Activated T-cell treated with anti-CD3 and anti-CD28 coated beads, Interleukin-2, amount 50 U/mL, for 4 hours (primary cell): ENCODE results near the gene TMEM273. TPM values are rescaled to one million over a fixed set of nuclear protein-coding genes. Genes with fewer than 3 reads are reported as not detected.

Experiments used
- ATAC-seq, 2 donors: fragments of 200-7000 bp; cut with Tn5 transposase; one replicate each; pipeline ENCODE4 v1.10.0; 2021
- DNase-seq: peaks from one replicate; pipeline ENCODE4 v3.0.0-alpha.2; 2020
- H3K27me3 Mint-ChIP-seq: one replicate; pipeline ENCODE4 v1.8.0; 2021; ENCODE audit warnings: low read depth, mixed read lengths
- H3K36me3 Mint-ChIP-seq: one replicate; pipeline ENCODE4 v1.8.0; 2022; ENCODE audit warnings: mixed read lengths; ENCODE audit not compliant: insufficient read depth
- H3K4me1 Mint-ChIP-seq: one replicate; pipeline ENCODE4 v1.8.0; 2021; ENCODE audit warnings: low read depth, mixed read lengths
- H3K4me3 Mint-ChIP-seq: one replicate; pipeline ENCODE4 v1.8.0; 2021; ENCODE audit warnings: mild to moderate bottlenecking, moderate library complexity, mixed read lengths
- H3K9me3 Mint-ChIP-seq: one replicate; pipeline ENCODE4 v1.8.0; 2021; ENCODE audit warnings: mixed read lengths
- total RNA-seq, 3 donors: library from RNA; stranded (reverse); gene quantifications; one replicate each; pipeline ENCODE4 v1.2.1, GENCODE V29; 2021

Gene TMEM273
- total RNA-seq, 3 donors from 2014 or later, result 35.3 to 96.4 (median 45.6) TPM

DNA sequence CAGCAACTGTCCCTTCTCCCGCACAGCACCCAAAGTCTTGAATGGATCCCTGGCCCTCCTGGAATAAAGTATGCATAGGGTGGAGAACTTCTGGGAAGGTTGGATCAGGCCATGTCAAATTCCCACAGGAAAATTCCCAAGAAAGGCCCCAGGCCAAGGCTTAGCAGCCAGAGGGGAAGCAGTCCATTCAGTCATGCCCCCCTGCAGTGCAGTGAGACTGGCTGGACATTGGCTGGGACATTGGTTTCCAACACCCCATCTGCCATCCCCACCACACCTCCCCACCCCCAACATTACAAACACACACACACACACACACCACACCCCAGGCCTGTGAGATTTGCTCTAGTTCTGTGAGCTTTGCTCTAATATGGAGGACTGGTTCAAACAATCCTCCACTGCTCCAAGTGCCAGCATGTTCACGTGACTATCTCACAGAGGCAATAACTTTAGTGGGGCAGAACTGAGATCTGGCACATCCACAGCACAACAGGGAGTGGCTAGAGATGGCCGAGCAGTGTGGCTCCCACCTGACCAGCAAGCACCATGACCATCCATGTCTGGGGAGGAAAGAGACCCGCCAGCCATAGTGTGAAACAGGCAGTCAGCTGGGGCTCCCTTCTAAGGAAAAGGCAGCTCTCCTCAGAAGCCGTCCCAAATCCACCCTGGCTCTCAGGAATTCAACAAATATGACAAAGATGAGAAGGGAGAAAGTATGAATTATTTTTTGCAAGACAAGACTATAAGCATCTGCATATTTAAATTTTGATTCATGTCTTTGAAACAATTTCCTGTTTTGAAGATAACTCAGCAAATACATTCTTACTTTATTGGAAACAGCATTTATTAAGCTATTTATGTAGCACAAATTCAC is 47.6 kb downstream of the TMEM273 start:
- H3K9me3 Mint-ChIP-seq, result peaks cover 2% of the 10 kb centered on the region
- H3K4me1 Mint-ChIP-seq, result peaks cover 4% of the 10 kb centered on the region
- peaks cover 5% of the 10 kb centered on the region for H3K27me3 Mint-ChIP-seq
- ATAC-seq (no peak), DNase-seq (no peak)
- no peak overlapping the region for H3K4me3 Mint-ChIP-seq
- H3K36me3 Mint-ChIP-seq, result no peaks in the 10 kb centered on the region

GRCh38 chr10:49139846-49140195 is 48.4 kb downstream of the TMEM273 start:
- ATAC-seq, result peak in 1 of 2 donors; percentile 43
- H3K4me1 Mint-ChIP-seq, result peaks cover 7% of the 10 kb centered on the region
- no peak overlapping the region for H3K4me3 Mint-ChIP-seq
- DNase-seq, result no peak
- peaks cover 2% of the 10 kb centered on the region for H3K9me3 Mint-ChIP-seq
- H3K27me3 Mint-ChIP-seq, result peaks cover 5% of the 10 kb centered on the region
- no peaks in the 10 kb centered on the region for H3K36me3 Mint-ChIP-seq

GRCh38 chr10:49139028-49139845 is 49.0 kb downstream of the TMEM273 start:
- Mint-ChIP-seq H3K4me3 (no peak overlapping the region), H3K27me3 (peaks cover 5% of the 10 kb centered on the region), H3K9me3 (peaks cover 2% of the 10 kb centered on the region), H3K4me1 (peaks cover 9% of the 10 kb centered on the region), H3K36me3 (no peaks in the 10 kb centered on the region)
- ATAC-seq, result no peak
- no peak for DNase-seq

- ATAC-seq, result no peak
- H3K36me3 Mint-ChIP-seq, result no peaks in the 10 kb centered on the region
- peaks cover 2% of the 10 kb centered on the region for H3K9me3 Mint-ChIP-seq
- H3K4me1 Mint-ChIP-seq, result peaks cover 9% of the 10 kb centered on the region
- peaks cover 5% of the 10 kb centered on the region for H3K27me3 Mint-ChIP-seq
- DNase-seq, result no peak
- H3K4me3 Mint-ChIP-seq, result no peak overlapping the region
Measured at GRCh38 chr10:49138361-49138891, 49.8 kb downstream of the TMEM273 start.

DNA sequence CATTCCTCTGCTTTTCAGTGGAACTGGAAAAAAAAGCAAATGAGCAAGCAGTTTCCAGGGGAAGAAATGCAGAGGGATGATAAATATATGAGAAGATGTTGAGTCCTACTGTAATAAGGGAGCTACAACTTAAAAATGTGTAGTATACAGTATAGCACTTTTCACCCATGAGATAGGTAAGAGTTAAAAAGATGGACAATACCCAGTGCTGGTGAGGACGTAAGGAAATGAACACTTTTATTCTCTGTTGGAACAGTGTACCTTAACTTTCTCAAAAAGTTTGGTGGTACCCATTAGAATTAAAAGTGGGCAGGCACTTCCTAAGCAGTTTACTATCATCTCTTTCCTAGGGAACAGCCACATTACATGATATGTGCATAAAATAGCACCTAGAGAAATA is 51.7 kb downstream of the TMEM273 start:
- no peak overlapping the region for H3K4me3 Mint-ChIP-seq
- peaks cover 9% of the 10 kb centered on the region for H3K4me1 Mint-ChIP-seq
- peaks cover 2% of the 10 kb centered on the region for H3K9me3 Mint-ChIP-seq
- H3K27me3 Mint-ChIP-seq, result peaks cover 9% of the 10 kb centered on the region
- ATAC-seq (no peak), DNase-seq (no peak)
- no peaks in the 10 kb centered on the region for H3K36me3 Mint-ChIP-seq

- peaks cover 6% of the 10 kb centered on the region for H3K27me3 Mint-ChIP-seq
- peaks cover 2% of the 10 kb centered on the region for H3K9me3 Mint-ChIP-seq
- H3K36me3 Mint-ChIP-seq, result no peaks in the 10 kb centered on the region
- H3K4me1 Mint-ChIP-seq, result peaks cover 9% of the 10 kb centered on the region
- DNase-seq (no peak), ATAC-seq (no peak)
- H3K4me3 Mint-ChIP-seq, result no peak overlapping the region
Measured at GRCh38 chr10:49135575-49136313, 52.4 kb downstream of the TMEM273 start.

GRCh38 chr10:49134327-49134726 is 53.9 kb downstream of the TMEM273 start:
- H3K9me3 Mint-ChIP-seq, result peaks cover 2% of the 10 kb centered on the region
- no peak for DNase-seq
- H3K27me3 Mint-ChIP-seq, result peaks cover 10% of the 10 kb centered on the region
- H3K36me3 Mint-ChIP-seq, result peaks cover under 1% of the 10 kb centered on the region
- ATAC-seq, result no peak
- no peak overlapping the region for H3K4me3 Mint-ChIP-seq
- H3K4me1 Mint-ChIP-seq, result peaks cover 9% of the 10 kb centered on the region

DNA sequence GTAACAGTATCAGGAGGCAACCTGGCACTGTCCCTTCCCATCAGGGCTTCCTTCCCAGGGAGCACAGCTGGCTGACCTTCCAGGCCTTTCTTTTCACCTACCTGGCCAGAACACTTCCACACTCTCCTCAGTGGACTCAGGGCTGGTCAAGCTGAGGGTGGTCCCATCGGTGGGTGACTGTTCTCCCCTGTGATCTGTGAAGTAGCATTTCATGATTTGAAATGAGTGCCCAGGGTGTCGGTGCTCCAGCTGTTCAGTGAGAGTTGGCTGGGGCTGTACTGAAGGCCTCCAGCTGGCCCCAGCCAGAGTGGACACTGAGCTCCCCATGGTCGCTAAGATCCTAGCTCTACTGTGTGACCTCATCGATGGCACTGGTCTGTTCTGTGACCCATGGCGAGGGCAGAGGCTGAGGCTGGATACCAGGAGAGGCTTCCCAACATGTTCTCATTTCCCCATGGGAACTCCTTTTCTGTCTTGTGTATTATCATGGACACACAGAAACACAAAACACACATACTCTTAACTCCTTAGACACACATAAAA is 54.4 kb downstream of the TMEM273 start, which contains the start of gene FAM170B:
FAM170B (minus strand) TSS at position 316 of the 543 bp plus-strand sequence; CDS start at position 213, 103 bp downstream.
- Mint-ChIP-seq H3K4me3 (no peak within 1 kb of the TSS), H3K9me3 (peaks cover 2% of the 10 kb centered on the region), H3K4me1 (peaks cover 9% of the 10 kb centered on the region), H3K27me3 (peaks cover 15% of the 10 kb centered on the region), H3K36me3 (peaks cover 2% of the 10 kb centered on the region)
- ATAC-seq (no peak), DNase-seq (no peak)

DNA sequence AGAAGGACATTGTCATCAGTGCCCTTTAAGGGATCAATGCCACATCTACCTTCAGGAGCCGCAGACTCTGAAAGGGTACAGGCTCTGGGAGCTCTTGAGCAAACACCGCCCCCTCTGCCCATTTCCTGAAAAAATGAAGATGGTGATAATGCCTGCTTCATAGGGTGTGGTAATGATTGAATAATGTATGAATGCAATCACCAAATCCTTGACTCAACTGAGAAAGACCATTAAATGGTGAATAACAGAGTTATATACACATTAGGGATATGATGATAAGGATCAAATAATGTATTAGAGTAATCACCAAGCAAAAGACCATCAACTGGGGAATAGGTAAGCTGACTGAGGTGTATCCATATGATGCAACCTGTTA is 55.8 kb downstream of the TMEM273 start:
- Mint-ChIP-seq H3K4me3 (no peak overlapping the region), H3K36me3 (peaks cover 2% of the 10 kb centered on the region), H3K9me3 (peaks cover 2% of the 10 kb centered on the region), H3K27me3 (peaks cover 18% of the 10 kb centered on the region), H3K4me1 (peaks cover 9% of the 10 kb centered on the region)
- DNase-seq (no peak), ATAC-seq (no peak)

DNA sequence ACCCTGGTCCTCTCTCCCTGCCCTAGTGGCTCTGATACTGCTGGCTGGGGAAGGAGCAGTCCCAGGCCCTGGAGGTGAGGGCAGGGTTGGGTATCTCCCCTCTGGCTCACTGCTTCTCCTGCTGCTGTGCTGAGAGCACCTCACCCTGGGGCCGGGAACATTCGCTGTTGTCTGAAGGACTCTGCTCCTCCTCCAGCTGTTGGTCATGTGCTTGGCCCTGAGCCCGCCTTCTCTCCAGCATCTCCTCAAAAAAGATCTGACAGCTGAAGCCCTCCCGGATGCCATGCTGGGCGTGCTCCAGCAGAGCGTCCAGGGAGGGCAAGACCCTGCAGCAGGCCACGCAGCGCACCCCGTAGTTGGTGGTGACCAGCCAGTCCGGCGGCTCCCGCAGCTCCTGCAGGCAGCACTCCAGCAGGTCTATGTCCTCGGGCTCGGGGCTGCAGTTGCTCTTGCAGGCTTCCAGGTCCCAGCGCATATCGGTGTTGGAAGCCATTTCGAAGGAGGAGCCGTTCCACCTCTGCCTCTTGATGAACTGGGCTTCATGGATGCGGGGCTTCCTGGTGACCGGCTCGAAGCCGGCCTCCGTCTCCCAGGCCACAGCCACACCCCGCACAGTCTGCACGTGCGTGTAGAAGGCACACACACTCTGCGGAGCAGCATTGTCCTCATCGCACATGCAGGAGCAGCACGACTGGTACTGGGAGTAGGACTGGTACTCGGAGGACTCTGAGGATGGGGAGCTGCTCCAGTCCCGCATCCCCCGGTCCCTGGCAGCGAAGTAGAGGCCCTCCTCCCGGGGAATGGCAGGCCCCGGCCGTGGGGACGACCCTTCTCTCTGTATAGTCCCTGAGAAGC is 56.5 kb downstream of the TMEM273 start:
- H3K27me3 Mint-ChIP-seq, result peaks cover 18% of the 10 kb centered on the region
- DNase-seq, result no peak
- no peak overlapping the region for H3K4me3 Mint-ChIP-seq
- no peaks in the 10 kb centered on the region for H3K9me3 Mint-ChIP-seq
- ATAC-seq, result no peak
- H3K4me1 Mint-ChIP-seq, result peaks cover 9% of the 10 kb centered on the region
- H3K36me3 Mint-ChIP-seq, result peaks cover 2% of the 10 kb centered on the region

- Mint-ChIP-seq H3K4me1 (no peaks in the 10 kb centered on the region), H3K27me3 (peaks cover 19% of the 10 kb centered on the region), H3K9me3 (no peaks in the 10 kb centered on the region), H3K36me3 (peaks cover 2% of the 10 kb centered on the region), H3K4me3 (no peak overlapping the region)
- DNase-seq (no peak), ATAC-seq (no peak)
Measured at GRCh38 chr10:49129376-49129775, 58.8 kb downstream of the TMEM273 start.

DNA sequence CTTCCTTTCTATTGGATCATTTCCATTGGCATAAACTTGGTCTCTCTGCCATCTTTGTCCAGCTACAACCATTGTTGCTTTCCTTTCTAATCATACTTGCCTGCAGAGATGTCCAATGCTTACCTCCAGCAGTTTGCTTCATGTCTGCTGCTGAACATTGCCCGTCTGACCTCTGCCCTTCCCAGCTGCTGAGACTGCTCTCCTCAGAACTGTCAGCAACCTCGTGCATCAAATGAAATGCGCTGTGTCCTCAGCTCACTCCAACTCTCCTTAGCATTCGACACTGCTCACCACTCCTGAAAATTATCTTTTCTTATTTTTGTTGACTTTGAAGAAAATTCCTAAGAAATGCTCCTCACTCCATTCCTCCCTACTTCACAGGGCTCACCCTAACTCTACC is 59.3 kb downstream of the TMEM273 start:
- Mint-ChIP-seq H3K36me3 (peaks cover 2% of the 10 kb centered on the region), H3K27me3 (peaks cover 19% of the 10 kb centered on the region), H3K4me1 (no peaks in the 10 kb centered on the region), H3K4me3 (no peak overlapping the region), H3K9me3 (no peaks in the 10 kb centered on the region)
- ATAC-seq, result no peak
- no peak for DNase-seq
